H1 (cell line): ENCODE measurements around the gene RPAP3. TPM values are rescaled to one million over a fixed set of nuclear protein-coding genes. Genes with fewer than 3 reads are reported as not detected.

ENCODE experiments used
- ASH2L ChIP-seq: fragments of 200-600, 300-600 bp; sonication (generic); IDR thresholded peaks from one replicate; pipeline ENCODE4 v1.7.1; 2017; ENCODE audit warnings: low read length
- KDM5A ChIP-seq: fragments of 200-600 bp; IDR thresholded peaks from 2 replicates; pipeline ENCODE4 v1.7.1; 2012; ENCODE audit warnings: mild to moderate bottlenecking, low read length, inconsistent platforms, mixed read lengths
- RXRA ChIP-seq: IDR thresholded peaks from 2 replicates; pipeline ENCODE4 v1.6.1; 2011; ENCODE audit warnings: low read depth, mild to moderate bottlenecking, low read length, moderate library complexity; ENCODE audit not compliant: insufficient read depth
- YY1 ChIP-seq: IDR thresholded peaks from 2 replicates; pipeline ENCODE4 v1.6.1; 2011; ENCODE audit warnings: low read depth, mild to moderate bottlenecking, low read length
- polyA plus RNA-seq, 7 experiments: library from polyadenylated mRNA; depleted of rRNA in 3 of 7; stranded (reverse) in 5 of 7; unstranded in 2 of 7; fragments of >200 nt in 5 of 7; fragments of 200-250 nt in 2 of 7; gene quantifications; 1 replicate in 5 of 7; 2 replicates in 1 of 7; 4 replicates in 1 of 7; pipeline versions ENCODE4 v1.2.1 to v1.2.3, GENCODE V29; 2011 to 2013; ENCODE audit warnings: missing spikeins in 2 of 7, mixed read lengths in 2 of 7
- total RNA-seq: library from RNA; stranded (reverse); fragmentation: NEBNext Ultra II Directional; extraction: Animal tissue kit (Norgen Biotek cat#: 25700); gene quantifications from 2 replicates; pipeline ENCODE4 v1.2.1, GENCODE V29; 2021

RPAP3 gene
- total and polyA plus RNA-seq, 2 of the 8 experiments (the other 6 are each of a cell fraction or from before 2014, with no cell fraction given), result 6.4 to 60.5 TPM

- no peak for TF ChIP-seq YY1
- no peak for TF ChIP-seq ASH2L
- no peak for TF ChIP-seq KDM5A
- TF ChIP-seq RXRA, result no peak
Observed at GRCh38 chr12:47689215-47689614, 16.6 kb downstream of the RPAP3 start (continued).
